Measurements from ENCODE around the gene CROCC. TPM values are rescaled to one million over a fixed set of nuclear protein-coding genes. Genes with fewer than 3 reads are reported as not detected.

Gene CROCC
- total RNA-seq, 1 donor from 2014 or later, result 15.2 TPM

DNA sequence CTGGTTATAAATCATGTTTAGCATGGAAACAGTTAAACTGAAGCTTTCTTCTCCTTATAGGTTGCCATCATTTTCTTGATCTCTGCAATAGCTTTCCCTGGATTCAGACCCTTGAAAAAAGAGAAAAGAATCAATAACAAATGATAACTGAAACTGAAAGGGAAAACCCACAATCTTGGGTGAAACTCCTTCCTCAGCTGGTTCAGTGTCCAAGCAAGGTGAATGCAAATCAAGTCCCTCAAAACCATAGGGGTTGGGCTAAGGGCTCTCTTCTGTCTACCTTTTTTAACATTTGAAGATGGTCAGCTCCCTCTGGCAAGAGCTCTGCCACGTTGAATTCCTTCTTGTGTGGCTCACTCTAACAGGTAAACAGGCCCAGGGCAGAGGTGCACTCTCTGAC lies 97.1 kb downstream of the CROCC start:
- H3K79me2 ChIP-seq (ENCODE audit: low read depth), result no peaks in the 10 kb centered on the region
- no peak overlapping the region for H3K9ac ChIP-seq
- H3K27me3 Mint-ChIP-seq (ENCODE audit: insufficient read depth, low read depth), result peaks cover 4% of the 10 kb centered on the region
- no peak overlapping the region for H3K4me2 ChIP-seq
- peaks cover 31% of the 10 kb centered on the region for H3K4me1 ChIP-seq
- no peaks in the 10 kb centered on the region for H4K20me1 ChIP-seq (ENCODE audit: low read depth)
- no peaks in the 10 kb centered on the region for H3K9me3 ChIP-seq (ENCODE audit: low read depth)
- H2AFZ ChIP-seq (replicated peaks), result no peak overlapping the region
- no peak overlapping the region for H3K4me3 Mint-ChIP-seq
- H3K27me3 ChIP-seq, result no peaks in the 10 kb centered on the region
- no peak for DNase-seq (ENCODE audit: low spot score)
- peaks cover 12% of the 10 kb centered on the region for H3K36me3 ChIP-seq
- H3K27ac Mint-ChIP-seq, result peak overlapping the region; percentile 23
- H3K36me3 Mint-ChIP-seq, result peaks cover 21% of the 10 kb centered on the region
- no peaks in the 10 kb centered on the region for H3K9me3 Mint-ChIP-seq
- peaks cover 49% of the 10 kb centered on the region for H3F3A ChIP-seq (ENCODE audit: low read depth)
- H3K27ac ChIP-seq, result peak overlapping the region; percentile 6
- peaks cover 30% of the 10 kb centered on the region for H3K4me1 Mint-ChIP-seq
- H3K4me3 ChIP-seq, result no peak overlapping the region
- TF ChIP-seq, protein P1, sequence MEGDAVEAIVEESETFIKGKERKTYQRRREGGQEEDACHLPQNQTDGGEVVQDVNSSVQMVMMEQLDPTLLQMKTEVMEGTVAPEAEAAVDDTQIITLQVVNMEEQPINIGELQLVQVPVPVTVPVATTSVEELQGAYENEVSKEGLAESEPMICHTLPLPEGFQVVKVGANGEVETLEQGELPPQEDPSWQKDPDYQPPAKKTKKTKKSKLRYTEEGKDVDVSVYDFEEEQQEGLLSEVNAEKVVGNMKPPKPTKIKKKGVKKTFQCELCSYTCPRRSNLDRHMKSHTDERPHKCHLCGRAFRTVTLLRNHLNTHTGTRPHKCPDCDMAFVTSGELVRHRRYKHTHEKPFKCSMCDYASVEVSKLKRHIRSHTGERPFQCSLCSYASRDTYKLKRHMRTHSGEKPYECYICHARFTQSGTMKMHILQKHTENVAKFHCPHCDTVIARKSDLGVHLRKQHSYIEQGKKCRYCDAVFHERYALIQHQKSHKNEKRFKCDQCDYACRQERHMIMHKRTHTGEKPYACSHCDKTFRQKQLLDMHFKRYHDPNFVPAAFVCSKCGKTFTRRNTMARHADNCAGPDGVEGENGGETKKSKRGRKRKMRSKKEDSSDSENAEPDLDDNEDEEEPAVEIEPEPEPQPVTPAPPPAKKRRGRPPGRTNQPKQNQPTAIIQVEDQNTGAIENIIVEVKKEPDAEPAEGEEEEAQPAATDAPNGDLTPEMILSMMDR (IDR thresholded peaks at IDR 0.05), result no peak
- TF ChIP-seq EZH2 (IDR thresholded peaks at IDR 0.05) (no peak), EZH2phosphoT487 (IDR thresholded peaks at IDR 0.05) (no peak)

DNA sequence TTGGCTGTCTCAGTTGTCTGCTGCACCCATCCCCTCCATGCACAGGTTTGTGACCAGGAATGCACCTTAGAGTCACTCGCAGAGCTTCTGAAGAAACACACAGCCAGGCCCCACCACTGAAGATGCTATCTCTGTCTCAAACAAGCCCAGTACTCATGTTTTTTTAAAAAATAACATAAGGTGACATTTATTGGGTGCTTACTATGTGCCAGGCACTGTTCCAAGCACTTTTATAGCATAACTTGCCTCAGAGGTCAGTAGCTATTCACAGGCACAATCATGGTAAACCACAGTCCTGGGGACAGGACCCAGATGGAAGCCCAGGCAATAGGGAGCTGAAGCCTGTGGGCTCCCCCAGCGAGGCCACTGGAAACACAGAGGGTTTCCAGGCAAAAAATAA lies 98.8 kb downstream of the CROCC start:
- Histone ChIP-seq H4K20me1 (ENCODE audit: low read depth) (no peaks in the 10 kb centered on the region), H3K9me3 (ENCODE audit: low read depth) (no peaks in the 10 kb centered on the region), H3K27ac (no peak overlapping the region), H3K27me3 (no peaks in the 10 kb centered on the region), H3K4me2 (no peak overlapping the region), H3K9ac (no peak overlapping the region), H3K4me3 (no peak overlapping the region), H3K36me3 (peaks cover 12% of the 10 kb centered on the region), H3F3A (ENCODE audit: low read depth) (peaks cover 46% of the 10 kb centered on the region), H3K4me1 (peaks cover 29% of the 10 kb centered on the region), H3K79me2 (ENCODE audit: low read depth) (no peaks in the 10 kb centered on the region), H2AFZ (replicated peaks) (no peak overlapping the region)
- Mint-ChIP-seq H3K4me3 (no peak overlapping the region), H3K27ac (no peak overlapping the region), H3K27me3 (ENCODE audit: insufficient read depth, low read depth) (peaks cover 3% of the 10 kb centered on the region), H3K4me1 (peaks cover 15% of the 10 kb centered on the region), H3K9me3 (no peaks in the 10 kb centered on the region), H3K36me3 (peaks cover 22% of the 10 kb centered on the region)
- no peak for TF ChIP-seq EZH2 (IDR thresholded peaks at IDR 0.05)
- TF ChIP-seq, protein P1 (IDR thresholded peaks at IDR 0.05), result no peak
- no peak for TF ChIP-seq EZH2phosphoT487 (IDR thresholded peaks at IDR 0.05)
- no peak for DNase-seq (ENCODE audit: low spot score)

DNA sequence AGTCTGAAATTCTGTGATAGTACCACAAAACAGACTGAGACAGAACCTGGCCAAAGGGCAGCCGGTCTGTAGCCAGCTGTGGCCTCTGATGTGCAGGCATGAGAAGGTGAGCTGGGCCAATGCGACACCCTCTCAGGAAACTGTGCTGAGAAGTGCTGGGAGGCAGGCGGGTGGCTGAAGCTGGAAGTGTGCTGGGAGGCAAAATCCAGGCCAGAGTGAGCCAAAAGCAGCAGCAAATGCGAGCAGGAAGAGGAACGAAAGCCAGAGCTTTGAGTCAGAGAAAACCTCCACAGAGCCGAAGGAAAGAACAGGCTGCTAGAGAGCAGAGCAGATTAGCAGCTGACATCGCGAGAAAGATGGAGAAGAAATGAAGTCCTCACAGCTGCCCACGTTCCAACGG lies 100.2 kb downstream of the CROCC start:
- H3K4me3 ChIP-seq, result no peak overlapping the region
- TF ChIP-seq EZH2 (IDR thresholded peaks at IDR 0.05) (no peak), EZH2phosphoT487 (IDR thresholded peaks at IDR 0.05) (no peak)
- TF ChIP-seq, protein P1 (IDR thresholded peaks at IDR 0.05), result no peak
- H3F3A ChIP-seq (ENCODE audit: low read depth), result peaks cover 37% of the 10 kb centered on the region
- no peak overlapping the region for H3K9ac ChIP-seq
- no peak overlapping the region for H3K4me2 ChIP-seq
- no peaks in the 10 kb centered on the region for H4K20me1 ChIP-seq (ENCODE audit: low read depth)
- H2AFZ ChIP-seq (replicated peaks), result no peak overlapping the region
- H3K27ac ChIP-seq, result no peak overlapping the region
- Mint-ChIP-seq H3K36me3 (peaks cover 23% of the 10 kb centered on the region), H3K4me3 (no peak overlapping the region), H3K27me3 (ENCODE audit: insufficient read depth, low read depth) (peaks cover 3% of the 10 kb centered on the region), H3K4me1 (peaks cover 5% of the 10 kb centered on the region), H3K9me3 (no peaks in the 10 kb centered on the region), H3K27ac (no peak overlapping the region)
- no peaks in the 10 kb centered on the region for H3K9me3 ChIP-seq (ENCODE audit: low read depth)
- no peaks in the 10 kb centered on the region for H3K27me3 ChIP-seq
- no peak for DNase-seq (ENCODE audit: low spot score)
- no peaks in the 10 kb centered on the region for H3K79me2 ChIP-seq (ENCODE audit: low read depth)
- H3K4me1 ChIP-seq, result peaks cover 19% of the 10 kb centered on the region
- H3K36me3 ChIP-seq, result peaks cover 12% of the 10 kb centered on the region

Small RNA genes lying within 50 kb of the gene (small RNA-seq; reads per million reads assigned to genes)
- not detected for gene RNU1-2
- not detected for gene RNU1-5P

Other genes starting within 250 kb of the CROCC start
- under 0.01 TPM in 2 replicates for gene RNU1-4, start 181.4 kb upstream of the CROCC start, total RNA-seq (ENCODE audit: low replicate concordance)
- under 0.01 TPM in 2 replicates for gene RNU1-2, start 26.0 kb upstream of the CROCC start, total RNA-seq (ENCODE audit: low replicate concordance)
- gene MFAP2, start 58.7 kb downstream of the CROCC start, total RNA-seq (ENCODE audit: low replicate concordance), result 68.8 and 160 TPM in 2 replicates
- 18.8 and 46.6 TPM in 2 replicates for gene ATP13A2, start 90.0 kb downstream of the CROCC start, total RNA-seq (ENCODE audit: low replicate concordance)
- 53.8 and 61.2 TPM in 2 replicates for gene SDHB, start 132.1 kb downstream of the CROCC start, total RNA-seq (ENCODE audit: low replicate concordance)
- 0.77 and 1.4 TPM in 2 replicates for gene PADI2, start 197.5 kb downstream of the CROCC start, total RNA-seq (ENCODE audit: low replicate concordance)

Data from neural progenitor cell (in vitro differentiated cells).